ENCODE data around the gene GPANK1.
A peak's percentile ranks its signal among the peaks of the same experiment; 100 is the strongest.

Gene GPANK1

GRCh38 chr6:31664790-31665500 is at the start of gene GPANK1 (continued):
- TF ChIP-seq ZBTB10 (tag by site-specific recombination; IDR thresholded peaks at IDR 0.05) (peak; percentile 81), ZIC2 (tag by site-specific recombination; IDR thresholded peaks at IDR 0.05) (no peak), ZNF121 (tag by site-specific recombination; IDR thresholded peaks at IDR 0.05) (no peak), ZNF514 (tag by site-specific recombination; IDR thresholded peaks at IDR 0.05) (no peak), HOXC10 (CRISPR knock-in tag; IDR thresholded peaks at IDR 0.05) (no peak), SCRT2 (tag by site-specific recombination; IDR thresholded peaks at IDR 0.05) (peak; percentile 99), ZNF629 (tag by site-specific recombination; IDR thresholded peaks at IDR 0.05) (peak; percentile 84), IKZF3 (tag by site-specific recombination; IDR thresholded peaks at IDR 0.05) (peak; percentile 67), ZNF555 (tag by site-specific recombination; conservative IDR thresholded peaks at IDR 0.05) (no peak), ZNF707 (tag by site-specific recombination; IDR thresholded peaks at IDR 0.05) (no peak), ZBTB21 (tag by site-specific recombination; IDR thresholded peaks at IDR 0.05) (peak; percentile 66), BCL11A (tag by site-specific recombination; IDR thresholded peaks at IDR 0.05; ENCODE audit: low read depth) (0 out of 2 replicates have a peak, but pooled peaks have one; percentile 37), ZNF221 (tag by site-specific recombination; IDR thresholded peaks at IDR 0.05; ENCODE audit: borderline replicate concordance) (no peak), HIC1 (tag by site-specific recombination; IDR thresholded peaks at IDR 0.05) (no peak), ZBTB17 (tag by site-specific recombination; IDR thresholded peaks at IDR 0.05) (peak; percentile 93), ZNF692 (tag by site-specific recombination; IDR thresholded peaks at IDR 0.05) (peak; percentile 56; the same call in 1 of the 2 replicates), ZNF670 (tag by site-specific recombination; IDR thresholded peaks at IDR 0.05; ENCODE audit: low read depth) (no peak), ZNF792 (tag by site-specific recombination; IDR thresholded peaks at IDR 0.05) (no peak), ZBTB44 (tag by site-specific recombination; IDR thresholded peaks at IDR 0.05) (0 out of 2 replicates have a peak, but pooled peaks have one; percentile 49), YY2 (tag by site-specific recombination; IDR thresholded peaks at IDR 0.05) (no peak), ZNF416 (tag by site-specific recombination; IDR thresholded peaks at IDR 0.05) (no peak), ZNF335 (tag by site-specific recombination; conservative IDR thresholded peaks at IDR 0.05) (peak; percentile 20)
- TF ChIP-seq, protein P1, sequence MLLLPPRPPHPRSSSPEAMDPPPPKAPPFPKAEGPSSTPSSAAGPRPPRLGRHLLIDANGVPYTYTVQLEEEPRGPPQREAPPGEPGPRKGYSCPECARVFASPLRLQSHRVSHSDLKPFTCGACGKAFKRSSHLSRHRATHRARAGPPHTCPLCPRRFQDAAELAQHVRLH (tag by site-specific recombination; IDR thresholded peaks at IDR 0.05) = no peak
- TF ChIP-seq, protein P2, sequence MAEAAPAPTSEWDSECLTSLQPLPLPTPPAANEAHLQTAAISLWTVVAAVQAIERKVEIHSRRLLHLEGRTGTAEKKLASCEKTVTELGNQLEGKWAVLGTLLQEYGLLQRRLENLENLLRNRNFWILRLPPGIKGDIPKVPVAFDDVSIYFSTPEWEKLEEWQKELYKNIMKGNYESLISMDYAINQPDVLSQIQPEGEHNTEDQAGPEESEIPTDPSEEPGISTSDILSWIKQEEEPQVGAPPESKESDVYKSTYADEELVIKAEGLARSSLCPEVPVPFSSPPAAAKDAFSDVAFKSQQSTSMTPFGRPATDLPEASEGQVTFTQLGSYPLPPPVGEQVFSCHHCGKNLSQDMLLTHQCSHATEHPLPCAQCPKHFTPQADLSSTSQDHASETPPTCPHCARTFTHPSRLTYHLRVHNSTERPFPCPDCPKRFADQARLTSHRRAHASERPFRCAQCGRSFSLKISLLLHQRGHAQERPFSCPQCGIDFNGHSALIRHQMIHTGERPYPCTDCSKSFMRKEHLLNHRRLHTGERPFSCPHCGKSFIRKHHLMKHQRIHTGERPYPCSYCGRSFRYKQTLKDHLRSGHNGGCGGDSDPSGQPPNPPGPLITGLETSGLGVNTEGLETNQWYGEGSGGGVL (tag by site-specific recombination; IDR thresholded peaks at IDR 0.05) = no peak

Measured in HEK293 (cell line).